Gastrocnemius medialis (tissue), 4 donors: ENCODE measurements around the gene ZNF407.

Experiments
- CTCF ChIP-seq, 5 experiments: fragments of 450-650 bp in 3 of 5; fragments of 200-600 bp in 2 of 5; sonication (generic) in 2 of 5; IDR thresholded peaks in 4 of 5; conservative IDR thresholded peaks in 1 of 5; 1 replicate in 4 of 5; 2 replicates in 1 of 5; pipeline ENCODE4 v1.5.1; 2016 to 2019; ENCODE audit warnings: antibody characterized with exemption in 5 of 5, mild to moderate bottlenecking in 3 of 5, moderate library complexity in 3 of 5
- POLR2A ChIP-seq, 2 donors: fragments of 450-650 bp; IDR thresholded peaks; one replicate each; pipeline ENCODE4 v1.6.1; 2017; ENCODE audit warnings: antibody characterized with exemption in 2 of 2, mild to moderate bottlenecking in 2 of 2, moderate library complexity in 2 of 2

GRCh38 chr18:74587441-74587840 lies 10.2 kb upstream of the ZNF407 start:
- no peak for TF ChIP-seq CTCF (IDR thresholded peaks at IDR 0.05 in 4 of 5, conservative IDR thresholded peaks at IDR 0.05 in 1 of 5)
- TF ChIP-seq POLR2A (IDR thresholded peaks at IDR 0.05) = no peak
